GM19023 (cell line): Measurements from ENCODE around the gene PROKR1.
"Not testable (repeated sequence)": the region's sequence is repeated elsewhere in the genome, so short reads cannot be mapped to it uniquely, and the experiment has no call there.

Source experiments
- ATAC-seq: cut with Tn5 transposase; IDR thresholded peaks from one replicate; pipeline ENCODE4 v1.9.1; 2021; ENCODE audit warnings: mild to moderate bottlenecking, moderate library complexity; ENCODE audit not compliant: unreplicated experiment

PROKR1 gene

GRCh38 chr2:68653538-68653982 is 10.2 kb downstream of the PROKR1 start:
- peak; percentile 76 for ATAC-seq

DNA sequence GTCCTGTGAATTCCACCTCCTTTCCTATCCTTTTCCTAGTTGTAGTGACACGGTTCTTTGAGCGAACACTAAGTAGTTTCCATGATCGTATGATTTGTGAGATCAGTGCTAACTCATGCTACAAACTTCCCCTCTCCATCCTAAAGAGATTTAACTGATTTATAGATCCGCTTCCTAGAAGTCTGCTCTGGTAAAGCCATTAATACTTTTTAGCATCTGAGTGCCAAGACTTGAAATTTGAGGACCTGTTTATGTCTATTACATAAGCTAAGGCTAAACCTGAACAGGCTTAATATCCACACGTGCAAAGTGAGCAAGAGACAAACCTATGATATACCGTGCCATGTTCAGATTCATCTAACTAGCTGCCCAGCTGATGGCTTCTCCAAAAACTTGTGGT is 14.9 kb downstream of the PROKR1 start:
- ATAC-seq = no peak

DNA sequence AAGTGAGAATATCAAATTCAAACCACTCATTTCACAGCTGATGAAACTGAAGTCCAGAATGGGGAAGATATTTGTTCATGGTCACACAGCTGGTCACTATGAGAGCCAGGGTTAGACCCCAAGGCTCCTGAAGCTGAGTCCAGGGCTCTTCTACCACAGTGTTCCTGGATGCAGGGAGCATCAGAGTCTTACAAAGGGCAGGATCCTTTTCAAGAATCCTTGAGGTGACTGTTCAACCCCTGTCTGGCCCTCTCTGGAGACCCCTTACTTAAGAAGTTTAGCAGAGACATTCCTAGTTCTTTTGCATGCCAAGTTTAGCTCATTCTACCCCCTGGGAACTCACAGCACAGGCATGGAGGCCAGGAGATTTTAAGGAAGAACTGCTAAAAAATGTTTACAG is 15.7 kb downstream of the PROKR1 start:
- no peak for ATAC-seq

DNA sequence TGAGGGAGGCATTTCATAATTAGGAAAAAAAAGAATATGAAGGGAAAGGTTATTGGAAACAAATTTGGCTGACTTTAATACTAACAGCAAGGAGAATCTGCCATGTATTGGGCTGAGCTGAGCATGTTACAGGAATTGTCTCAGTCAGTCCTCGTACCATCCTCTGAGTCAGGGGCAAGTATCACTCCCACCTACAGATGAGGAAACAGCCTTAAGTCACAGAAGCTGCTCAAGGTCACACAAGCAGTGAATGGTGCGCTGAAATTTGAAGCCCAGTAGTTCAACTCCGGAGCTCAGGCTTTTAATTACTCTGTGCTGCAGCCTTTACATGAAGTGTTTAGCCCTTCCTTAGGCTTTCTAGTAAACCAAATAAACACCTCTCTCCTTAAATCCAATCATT is 17.3 kb downstream of the PROKR1 start:
- ATAC-seq = no peak

DNA sequence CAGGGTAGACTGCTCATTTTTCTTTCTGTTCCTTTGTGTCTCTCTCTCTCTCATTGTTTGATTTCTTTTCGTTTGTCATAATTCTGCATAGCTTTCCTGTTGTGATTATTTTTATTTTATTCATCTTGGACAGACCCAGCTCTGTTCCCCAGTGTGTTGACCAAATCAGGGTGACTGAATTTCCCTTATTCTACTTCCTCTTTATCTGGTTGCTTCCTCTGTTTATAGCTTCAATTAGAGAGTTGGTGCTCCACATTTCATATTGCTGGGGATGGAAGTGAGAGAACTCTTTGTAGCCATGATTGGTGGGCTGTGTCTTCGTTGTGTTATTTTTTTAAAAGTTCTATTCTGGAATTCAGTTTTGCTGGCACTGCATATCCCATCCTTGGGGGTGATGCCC is 19.1 kb downstream of the PROKR1 start:
- no peak for ATAC-seq

- ATAC-seq = no peak
Observed at GRCh38 chr2:68663371-68664156, 20.2 kb downstream of the PROKR1 start.

DNA sequence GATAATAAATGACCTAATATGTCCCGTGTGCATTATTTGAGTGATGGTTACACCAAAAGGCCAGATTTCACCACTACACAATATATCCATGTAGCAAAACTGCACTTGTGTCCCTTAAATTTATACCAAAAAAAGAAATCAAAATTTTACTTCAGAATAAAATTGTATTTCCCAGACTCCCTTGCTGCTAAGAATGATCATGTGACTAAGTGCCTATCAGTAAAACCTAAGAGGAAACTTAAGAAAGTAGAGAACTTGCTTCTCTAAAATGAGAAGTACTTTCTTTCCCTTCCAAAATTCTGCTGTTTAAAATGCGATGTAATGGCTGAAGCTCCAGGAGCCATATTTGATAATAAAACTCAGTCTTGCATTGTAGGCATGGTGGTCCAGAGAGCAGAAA is 24.0 kb downstream of the PROKR1 start:
- no peak for ATAC-seq

DNA sequence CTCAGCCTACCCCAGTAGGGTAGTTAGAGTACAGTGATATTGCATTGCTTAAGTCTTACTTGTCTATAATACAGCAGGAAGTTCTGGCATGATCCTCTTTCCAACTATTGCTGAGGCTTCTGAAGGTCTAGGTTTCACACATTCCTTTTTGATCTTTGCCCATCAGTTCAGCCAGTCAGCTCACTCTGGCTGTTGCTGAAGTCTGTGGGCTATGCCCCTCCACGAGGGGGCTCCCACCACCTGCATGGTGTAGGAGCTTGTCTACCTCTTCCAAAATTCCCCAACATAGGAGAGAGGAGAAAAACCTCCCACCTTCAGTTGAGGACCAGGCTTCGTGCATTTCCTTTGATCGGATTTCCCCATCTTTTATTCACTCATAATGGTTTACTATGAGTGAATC is 26.3 kb downstream of the PROKR1 start:
- no peak for ATAC-seq

GRCh38 chr2:68671961-68672360 is 28.6 kb downstream of the PROKR1 start:
- no peak for ATAC-seq

- no peak for ATAC-seq
Observed at GRCh38 chr2:68673631-68674030, 30.3 kb downstream of the PROKR1 start.

DNA sequence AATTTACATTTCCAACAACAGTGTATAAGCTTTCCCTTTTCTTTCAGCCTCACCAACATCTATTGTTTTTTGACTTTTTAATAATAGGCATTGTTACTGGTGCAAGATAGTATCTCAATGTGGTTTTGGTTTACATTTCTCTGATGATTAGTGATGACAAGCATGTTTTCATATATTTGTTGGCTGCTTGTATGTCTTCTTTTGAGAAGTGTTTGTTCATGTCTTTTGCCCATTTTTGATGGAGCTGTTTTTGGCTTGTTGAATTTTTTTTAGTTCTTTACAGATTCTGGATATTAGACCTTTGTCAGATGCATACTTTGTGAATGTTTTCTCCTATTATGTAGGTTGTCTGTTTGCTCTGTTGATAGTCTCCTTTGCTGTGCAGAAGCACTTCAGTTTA is 32.1 kb downstream of the PROKR1 start:
- no peak for ATAC-seq

DNA sequence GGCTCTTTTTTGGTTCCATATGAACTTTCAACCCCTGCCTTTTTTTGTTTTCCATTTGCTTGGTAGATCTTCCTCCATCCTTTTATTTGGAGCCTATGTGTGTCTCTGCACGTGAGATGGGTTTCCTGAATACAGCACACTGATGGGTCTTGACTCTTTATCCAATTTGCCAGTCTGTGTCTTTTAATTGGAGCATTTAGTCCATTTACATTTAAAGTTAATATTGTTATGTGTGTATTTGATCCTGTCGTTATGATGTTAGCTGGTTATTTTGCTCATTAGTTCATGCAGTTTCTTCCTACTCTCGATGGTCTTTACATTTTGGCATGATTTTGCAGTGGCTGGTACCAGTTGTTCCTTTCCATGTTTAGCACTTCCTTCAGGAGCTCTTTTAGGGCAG is 34.5 kb downstream of the PROKR1 start:
- not testable (repeated sequence) for ATAC-seq

GRCh38 chr2:68679166-68679916 is 36.0 kb downstream of the PROKR1 start:
- not testable (repeated sequence) for ATAC-seq

DNA sequence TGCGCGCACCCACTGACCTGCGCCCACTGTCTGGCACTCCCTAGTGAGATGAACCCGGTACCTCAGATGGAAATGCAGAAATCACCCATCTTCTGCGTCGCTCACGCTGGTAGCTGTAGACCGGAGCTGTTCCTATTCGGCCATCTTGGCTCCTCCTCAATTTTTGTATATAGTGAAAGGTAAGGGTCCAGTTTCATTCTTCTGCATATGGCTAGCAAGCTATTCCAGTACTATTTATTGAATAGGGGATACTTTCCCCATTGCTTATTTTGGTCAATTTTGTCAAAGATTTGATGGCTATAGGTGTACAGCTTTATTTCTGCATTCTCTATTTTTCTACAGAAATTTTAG is 36.5 kb downstream of the PROKR1 start:
- not testable (repeated sequence) for ATAC-seq

DNA sequence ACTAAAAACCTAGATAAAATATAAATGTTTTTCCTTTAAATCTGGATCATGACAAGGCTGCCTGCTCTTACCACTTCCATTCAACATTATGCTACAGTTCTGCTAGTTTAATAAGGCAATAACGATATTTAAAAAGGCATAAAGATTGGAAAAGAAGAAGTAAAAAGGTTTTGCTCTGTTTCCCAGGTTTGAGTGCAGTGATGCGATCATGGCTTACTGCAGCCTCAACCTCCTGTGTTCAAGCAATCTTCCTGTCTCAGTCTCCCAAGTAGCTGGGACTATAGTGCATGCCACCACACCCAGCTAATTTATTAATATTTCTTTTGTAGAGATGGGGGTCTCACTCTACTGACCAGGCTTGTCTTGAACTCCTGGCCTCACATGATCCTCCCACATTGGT is 40.8 kb downstream of the PROKR1 start:
- no peak for ATAC-seq

DNA sequence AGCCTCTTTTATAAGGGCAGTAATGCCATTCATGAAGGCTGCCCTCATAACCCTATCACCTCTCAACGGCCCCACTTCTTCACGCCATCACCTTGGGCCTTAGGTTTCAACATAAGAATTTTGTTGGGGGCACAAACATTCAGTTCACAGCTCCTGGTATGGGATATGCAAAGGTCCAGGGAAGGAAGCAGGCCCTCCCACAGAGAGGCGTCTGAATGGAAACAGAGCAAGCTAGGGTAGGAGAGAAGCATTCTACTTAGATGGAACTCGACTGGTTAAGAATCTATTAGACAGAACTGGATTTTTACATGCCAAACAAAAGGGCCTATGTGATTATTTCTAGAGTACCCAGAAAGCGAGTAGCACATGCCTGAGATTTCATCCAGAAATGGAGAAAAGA is 42.8 kb downstream of the PROKR1 start:
- no peak for ATAC-seq

DNA sequence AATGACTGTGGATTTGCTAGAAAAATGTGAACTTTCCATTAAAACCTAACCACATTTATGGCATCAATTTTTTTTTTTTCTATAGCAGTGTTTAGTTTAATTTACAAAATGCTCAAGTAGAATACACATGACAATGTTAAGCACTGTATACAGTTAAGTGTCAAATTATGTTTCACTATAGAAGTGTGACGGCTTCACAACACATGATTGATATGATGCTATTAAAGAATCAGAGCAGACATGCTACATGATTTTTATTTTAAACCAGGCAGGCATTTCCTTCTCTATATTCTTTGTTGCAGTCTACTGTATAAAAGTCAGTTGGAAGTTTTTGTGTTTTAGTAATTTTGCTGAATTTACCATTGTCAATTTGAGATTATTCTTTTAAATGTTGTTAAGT is 43.6 kb downstream of the PROKR1 start:
- ATAC-seq = no peak

GRCh38 chr2:68689553-68690537 is 46.5 kb downstream of the PROKR1 start:
- ATAC-seq = peak; percentile 91

GRCh38 chr2:68690851-68691250 is 47.5 kb downstream of the PROKR1 start:
- ATAC-seq = no peak

DNA sequence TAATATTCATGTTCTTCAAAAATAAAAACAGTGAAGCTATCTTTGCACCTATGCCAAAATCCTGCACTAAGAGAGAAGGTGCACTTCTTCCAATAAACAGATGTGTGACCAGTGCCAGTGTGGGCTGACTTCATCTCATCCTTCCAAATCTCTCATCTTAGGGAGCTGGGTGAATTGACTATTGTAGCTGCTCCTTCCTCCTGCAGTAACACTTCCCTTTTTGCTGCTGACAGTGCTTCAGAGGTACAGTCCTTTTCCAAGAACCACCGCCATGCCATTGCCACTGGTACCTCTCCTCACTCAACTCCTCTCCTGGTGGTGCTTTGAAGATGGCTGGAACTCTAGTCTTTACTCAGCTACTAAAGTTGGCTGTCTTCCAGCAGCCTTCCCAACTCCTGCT is 49.1 kb downstream of the PROKR1 start:
- no peak for ATAC-seq

- no peak for ATAC-seq
Observed at GRCh38 chr2:68693951-68694350, 50.6 kb downstream of the PROKR1 start.
